ENCODE measurements around the gene LCN2. TPM values are rescaled to one million over a fixed set of nuclear protein-coding genes. Genes with fewer than 3 reads are reported as not detected.

Gene LCN2
- total RNA-seq, 2 donors from 2014 or later, result 30.5 to 43.7 TPM

DNA sequence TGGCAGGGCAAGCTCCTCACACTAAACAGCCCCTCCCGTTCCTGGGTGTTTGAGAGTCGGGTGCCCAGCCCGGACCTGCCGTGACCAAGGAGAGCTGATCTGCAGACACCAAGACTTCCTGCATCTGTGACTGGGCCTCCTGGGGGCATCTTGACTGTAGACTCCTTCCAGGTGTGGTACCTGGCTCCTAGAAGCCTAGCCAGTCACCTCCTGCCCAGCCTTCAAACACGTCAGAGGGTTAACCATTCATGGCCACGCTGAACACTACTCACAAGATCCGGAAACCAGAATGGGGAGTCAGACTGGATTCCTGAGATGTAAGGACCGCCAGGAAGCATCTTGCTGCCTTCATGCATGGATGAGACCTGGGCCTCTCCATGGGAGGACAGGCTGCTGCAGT, 3.7 kb upstream of the LCN2 start:
- TF ChIP-seq POLR2A (IDR thresholded peaks at IDR 0.05) (no peak), POLR2AphosphoS5 (IDR thresholded peaks at IDR 0.05) (peak; percentile 69)
- TF ChIP-seq, protein P1, sequence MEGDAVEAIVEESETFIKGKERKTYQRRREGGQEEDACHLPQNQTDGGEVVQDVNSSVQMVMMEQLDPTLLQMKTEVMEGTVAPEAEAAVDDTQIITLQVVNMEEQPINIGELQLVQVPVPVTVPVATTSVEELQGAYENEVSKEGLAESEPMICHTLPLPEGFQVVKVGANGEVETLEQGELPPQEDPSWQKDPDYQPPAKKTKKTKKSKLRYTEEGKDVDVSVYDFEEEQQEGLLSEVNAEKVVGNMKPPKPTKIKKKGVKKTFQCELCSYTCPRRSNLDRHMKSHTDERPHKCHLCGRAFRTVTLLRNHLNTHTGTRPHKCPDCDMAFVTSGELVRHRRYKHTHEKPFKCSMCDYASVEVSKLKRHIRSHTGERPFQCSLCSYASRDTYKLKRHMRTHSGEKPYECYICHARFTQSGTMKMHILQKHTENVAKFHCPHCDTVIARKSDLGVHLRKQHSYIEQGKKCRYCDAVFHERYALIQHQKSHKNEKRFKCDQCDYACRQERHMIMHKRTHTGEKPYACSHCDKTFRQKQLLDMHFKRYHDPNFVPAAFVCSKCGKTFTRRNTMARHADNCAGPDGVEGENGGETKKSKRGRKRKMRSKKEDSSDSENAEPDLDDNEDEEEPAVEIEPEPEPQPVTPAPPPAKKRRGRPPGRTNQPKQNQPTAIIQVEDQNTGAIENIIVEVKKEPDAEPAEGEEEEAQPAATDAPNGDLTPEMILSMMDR (IDR thresholded peaks at IDR 0.05), result no peak
- Histone ChIP-seq H3K4me3 (no peak overlapping the region), H3K27me3 (replicated peaks; ENCODE audit: insufficient read depth) (no peaks in the 10 kb centered on the region), H3K27ac (no peak overlapping the region), H3K9me3 (no peaks in the 10 kb centered on the region), H3K36me3 (no peaks in the 10 kb centered on the region), H3K4me1 (replicated peaks) (peaks cover 5% of the 10 kb centered on the region)
- intact Hi-C loops (cut with DNase I), result no loop called here
- 36% methylated on average over 8 of the region's 8 CpGs for WGBS
- peak; percentile 54 for DNase-seq (ENCODE audit: low spot score)

DNA sequence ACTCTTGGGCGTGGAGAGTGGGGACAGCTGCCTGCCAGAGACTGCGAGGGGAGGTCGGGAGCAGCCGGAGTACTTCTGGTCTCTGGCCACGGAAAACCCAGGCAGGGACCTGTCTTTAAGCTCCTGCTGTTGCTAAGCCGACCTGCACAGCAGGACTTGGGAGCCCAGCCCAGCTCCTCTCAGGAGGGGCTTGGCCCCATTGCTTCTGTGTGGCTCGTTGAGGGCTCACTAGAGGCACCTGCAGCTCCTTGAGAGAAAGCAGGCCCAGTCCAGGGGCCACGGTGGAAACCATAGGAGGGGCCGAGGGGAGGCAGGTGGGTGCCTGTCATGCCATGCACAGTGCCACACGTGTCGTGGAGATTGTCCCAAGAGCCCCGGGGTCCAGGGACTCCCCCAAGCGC, 3.3 kb upstream of the LCN2 start:
- TF ChIP-seq, protein P1 (IDR thresholded peaks at IDR 0.05), result no peak
- TF ChIP-seq POLR2AphosphoS5 (IDR thresholded peaks at IDR 0.05), result no peak
- Histone ChIP-seq H3K27ac (no peak overlapping the region), H3K36me3 (no peaks in the 10 kb centered on the region), H3K9me3 (no peaks in the 10 kb centered on the region), H3K4me1 (replicated peaks) (peaks cover 5% of the 10 kb centered on the region), H3K27me3 (replicated peaks; ENCODE audit: insufficient read depth) (no peaks in the 10 kb centered on the region), H3K4me3 (no peak overlapping the region)
- WGBS, result 72% methylated on average over 11 of the region's 13 CpGs
- DNase-seq (ENCODE audit: low spot score), result no peak
- intact Hi-C loops (cut with DNase I), result no loop called here

DNA sequence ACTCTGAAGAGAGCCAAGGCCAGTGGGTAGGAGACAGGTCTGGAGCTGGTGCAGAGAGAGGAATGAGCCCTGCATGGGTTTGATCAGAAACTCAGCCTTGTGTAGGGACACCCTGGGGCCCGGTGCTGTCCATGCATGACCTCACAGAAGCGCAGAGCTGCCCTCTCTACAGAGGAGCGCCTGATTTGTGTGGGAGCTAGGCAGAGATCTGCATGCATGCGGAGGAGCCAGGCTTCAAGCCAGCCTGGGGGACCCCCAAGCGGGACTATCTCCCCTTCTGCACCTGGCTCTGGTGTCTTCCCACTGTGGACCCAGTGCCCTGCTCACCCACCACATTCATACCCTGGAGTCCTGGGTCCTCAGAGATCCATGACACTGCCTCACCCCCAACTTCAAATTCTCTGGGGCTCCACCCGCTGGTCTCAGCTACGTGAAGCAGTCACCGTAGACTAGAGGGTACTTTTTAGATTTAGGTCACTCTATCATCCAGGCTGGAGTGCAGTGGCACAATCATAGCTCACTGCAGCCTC, 2.6 kb upstream of the LCN2 start:
- intact Hi-C loops (cut with DNase I), result no loop called here
- no peak overlapping the region for H3K27ac ChIP-seq
- peaks cover 5% of the 10 kb centered on the region for H3K4me1 ChIP-seq (replicated peaks)
- no peaks in the 10 kb centered on the region for H3K27me3 ChIP-seq (replicated peaks; ENCODE audit: insufficient read depth)
- no peak overlapping the region for H3K4me3 ChIP-seq
- no peaks in the 10 kb centered on the region for H3K36me3 ChIP-seq
- H3K9me3 ChIP-seq, result no peaks in the 10 kb centered on the region
- no peak for DNase-seq (ENCODE audit: low spot score)
- TF ChIP-seq, protein P1 (IDR thresholded peaks at IDR 0.05), result no peak
- no peak for TF ChIP-seq POLR2AphosphoS5 (IDR thresholded peaks at IDR 0.05)
- no peak for TF ChIP-seq POLR2A (IDR thresholded peaks at IDR 0.05)
- 92% methylated on average over 8 of the region's 8 CpGs for WGBS

DNA sequence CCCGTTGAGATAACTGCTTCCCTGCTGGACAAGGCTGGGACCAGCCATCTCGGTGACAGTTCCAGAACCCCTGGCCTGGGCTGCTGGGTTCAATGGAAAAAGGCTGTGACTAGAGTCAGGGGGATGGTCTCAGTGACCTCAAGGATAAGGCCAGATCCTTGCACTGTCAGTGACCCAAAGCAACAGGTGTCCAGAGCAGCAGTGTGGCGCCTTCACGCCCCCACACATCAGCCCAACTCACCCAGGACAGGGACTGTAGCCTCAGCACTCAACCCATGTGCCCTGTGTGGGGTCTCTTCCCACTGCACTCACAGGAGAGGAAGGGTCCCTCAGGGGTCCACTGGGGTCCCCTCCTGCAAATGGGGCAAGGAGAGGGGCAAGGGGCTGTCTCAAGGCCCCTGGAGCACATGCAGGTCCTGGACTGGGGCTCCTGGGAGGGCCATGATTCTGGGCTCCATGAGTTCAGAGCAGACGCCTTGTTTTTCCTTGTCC, 698 bp upstream of the LCN2 start:
- H3K36me3 ChIP-seq, result no peaks in the 10 kb centered on the region
- H3K4me3 ChIP-seq, result no peak overlapping the region
- intact Hi-C loops (cut with DNase I), result no loop called here
- no peak for DNase-seq (ENCODE audit: low spot score)
- TF ChIP-seq, protein P1 (IDR thresholded peaks at IDR 0.05), result no peak
- no peak for TF ChIP-seq POLR2A (IDR thresholded peaks at IDR 0.05)
- no peak for TF ChIP-seq POLR2AphosphoS5 (IDR thresholded peaks at IDR 0.05)
- H3K4me1 ChIP-seq (replicated peaks), result peaks cover 5% of the 10 kb centered on the region
- WGBS, result 79% methylated on average over 5 of the region's 5 CpGs
- peak overlapping the region; percentile 60 to 63 for H3K27ac ChIP-seq
- H3K9me3 ChIP-seq, result no peaks in the 10 kb centered on the region
- H3K27me3 ChIP-seq (replicated peaks; ENCODE audit: insufficient read depth), result no peaks in the 10 kb centered on the region

DNA sequence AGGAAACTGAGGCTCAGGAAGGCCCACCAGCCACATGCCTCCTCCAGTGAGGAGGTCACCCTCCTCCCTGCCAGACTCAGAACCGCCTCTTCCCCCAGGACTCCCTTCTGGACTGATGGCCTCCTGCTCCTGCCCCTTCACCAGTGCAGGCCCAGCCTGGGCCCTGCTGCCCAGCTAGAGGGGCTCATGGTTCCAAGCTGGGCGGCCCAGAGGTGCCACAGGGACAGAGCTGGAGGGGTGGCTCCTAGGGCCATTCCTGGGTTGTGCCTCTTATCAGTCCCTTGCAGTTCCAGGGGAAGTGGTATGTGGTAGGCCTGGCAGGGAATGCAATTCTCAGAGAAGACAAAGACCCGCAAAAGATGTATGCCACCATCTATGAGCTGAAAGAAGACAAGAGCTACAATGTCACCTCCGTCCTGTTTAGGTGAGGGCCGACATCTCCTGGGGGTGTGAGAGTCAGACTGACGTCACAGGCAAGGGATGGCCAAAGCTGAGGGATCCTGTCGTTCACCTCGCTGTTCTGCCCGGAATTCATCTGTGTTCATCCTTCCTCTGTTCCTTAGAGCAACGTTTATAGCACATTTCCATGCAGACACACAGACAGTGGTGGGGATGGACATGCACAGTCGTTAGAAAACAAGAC, 819 bp downstream of the LCN2 start:
- TF ChIP-seq, protein P1 (IDR thresholded peaks at IDR 0.05), result no peak
- no peak for TF ChIP-seq POLR2AphosphoS5 (IDR thresholded peaks at IDR 0.05)
- TF ChIP-seq POLR2A (IDR thresholded peaks at IDR 0.05), result no peak
- DNase-seq (ENCODE audit: low spot score), result no peak
- Histone ChIP-seq H3K27ac (peak overlapping the region in 1 of 2 donors; percentile 63), H3K4me3 (no peak overlapping the region), H3K27me3 (replicated peaks; ENCODE audit: insufficient read depth) (no peaks in the 10 kb centered on the region), H3K4me1 (replicated peaks) (peaks cover 5% of the 10 kb centered on the region), H3K36me3 (no peaks in the 10 kb centered on the region), H3K9me3 (no peaks in the 10 kb centered on the region)
- intact Hi-C loops (cut with DNase I), result no loop called here
- WGBS, result 60% methylated on average over 11 of the region's 11 CpGs
